Subcutaneous abdominal adipose tissue (tissue), 5 donors: ENCODE data around the gene REEP3.
"Not testable (repeated sequence)": the region's sequence is repeated elsewhere in the genome, so short reads cannot be mapped to it uniquely, and the experiment has no call there.

Source experiments
- H3K27ac ChIP-seq: one replicate; pipeline ENCODE4 v1.7.0; 2013; ENCODE audit warnings: low read depth, mild to moderate bottlenecking, inconsistent platforms, low read length, moderate library complexity
- H3K27me3 ChIP-seq, 5 donors: one replicate each; pipeline ENCODE4 v1.7.0; 2013; ENCODE audit warnings: low read length in 5 of 5, inconsistent platforms in 1 of 5; ENCODE audit not compliant: control insufficient read depth in 5 of 5, insufficient read depth in 4 of 5
- H3K36me3 ChIP-seq, 5 donors: one replicate each; pipeline ENCODE4 v1.7.0; 2013; ENCODE audit warnings: low read length in 5 of 5; ENCODE audit not compliant: control insufficient read depth in 5 of 5, insufficient read depth in 5 of 5
- H3K4me1 ChIP-seq, 5 donors: one replicate each; pipeline ENCODE4 v1.7.0; 2013; ENCODE audit warnings: low read length in 5 of 5, mild to moderate bottlenecking in 3 of 5, moderate library complexity in 1 of 5; ENCODE audit not compliant: control insufficient read depth in 5 of 5, insufficient read depth in 5 of 5
- H3K4me3 ChIP-seq, 5 donors: one replicate each; pipeline ENCODE4 v1.7.0; 2013; ENCODE audit warnings: low read length in 5 of 5, low read depth in 1 of 5
- H3K9ac ChIP-seq, 5 donors: one replicate each; pipeline ENCODE4 v1.7.0; 2013; ENCODE audit warnings: low read length in 5 of 5, mild to moderate bottlenecking in 4 of 5, moderate library complexity in 3 of 5
- H3K9me3 ChIP-seq, 5 donors: one replicate each; pipeline ENCODE4 v1.7.0; 2013; ENCODE audit warnings: low read length in 5 of 5; ENCODE audit not compliant: control insufficient read depth in 5 of 5
- donor health status: healthy.
- donor health status: healthy.
- donor health status: healthy.
- donor health status: healthy.
- donor health status: healthy.

The REEP3 gene

GRCh38 chr10:63665006-63665580 is 143.9 kb downstream of the REEP3 start:
- H3K4me1 ChIP-seq = peaks cover 3 to 30% (median 23%) of the 10 kb centered on the region in 5 donors
- H3K4me3 ChIP-seq, H3K27ac ChIP-seq, H3K9ac ChIP-seq, H3K27me3 ChIP-seq, H3K36me3 ChIP-seq, H3K9me3 ChIP-seq: not testable (repeated sequence)

- H3K36me3 ChIP-seq = no peaks in the 10 kb centered on the region
- no peak overlapping the region for H3K9ac ChIP-seq
- peaks cover 7 to 36% (median 29%) of the 10 kb centered on the region in 5 donors for H3K4me1 ChIP-seq
- no peak overlapping the region for H3K27ac ChIP-seq
- H3K27me3 ChIP-seq = no peaks in the 10 kb centered on the region
- no peak overlapping the region for H3K4me3 ChIP-seq
- no peaks in the 10 kb centered on the region for H3K9me3 ChIP-seq
These were observed 144.5 kb downstream of the REEP3 start for GRCh38 chr10:63665670-63666134.

- H3K27ac ChIP-seq = peak overlapping the region; percentile 88
- no peaks in the 10 kb centered on the region for H3K9me3 ChIP-seq
- no peaks in the 10 kb centered on the region for H3K27me3 ChIP-seq
- no peaks in the 10 kb centered on the region for H3K36me3 ChIP-seq
- H3K4me1 ChIP-seq = peaks cover 13 to 48% (median 36%) of the 10 kb centered on the region in 5 donors
- H3K4me3 ChIP-seq = no peak overlapping the region
- H3K9ac ChIP-seq = peak overlapping the region in 1 of 5 donors; percentile 70
These were observed 145.7 kb downstream of the REEP3 start for GRCh38 chr10:63666836-63667383.

- Histone ChIP-seq H3K27me3 (no peaks in the 10 kb centered on the region), H3K4me3 (no peak overlapping the region), H3K9me3 (no peaks in the 10 kb centered on the region), H3K4me1 (peaks cover 19 to 58% (median 45%) of the 10 kb centered on the region in 5 donors), H3K9ac (peak overlapping the region in 1 of 5 donors; percentile 60), H3K27ac (peak overlapping the region; percentile 88), H3K36me3 (peaks cover 0 to under 1% (median 0%) of the 10 kb centered on the region in 5 donors)
These were observed 146.6 kb downstream of the REEP3 start for GRCh38 chr10:63667596-63668480.

- Histone ChIP-seq H3K27ac (peak overlapping the region; percentile 88), H3K4me1 (peaks cover 19 to 66% (median 53%) of the 10 kb centered on the region in 5 donors), H3K9ac (peak overlapping the region in 3 of 5 donors; percentile 23 to 33 (median 31)), H3K9me3 (no peaks in the 10 kb centered on the region), H3K4me3 (peak overlapping the region in 1 of 5 donors; percentile 26), H3K27me3 (no peaks in the 10 kb centered on the region), H3K36me3 (peaks cover 0 to 4% (median 0%) of the 10 kb centered on the region in 5 donors)
These were observed 149.2 kb downstream of the REEP3 start for GRCh38 chr10:63670291-63670898.

- Histone ChIP-seq H3K27ac (peak overlapping the region; percentile 61), H3K36me3 (peaks cover 0 to 4% (median 0%) of the 10 kb centered on the region in 5 donors), H3K9me3 (no peaks in the 10 kb centered on the region), H3K4me1 (peaks cover 19 to 64% (median 51%) of the 10 kb centered on the region in 5 donors), H3K27me3 (no peaks in the 10 kb centered on the region), H3K9ac (peak overlapping the region in 4 of 5 donors; percentile 9 to 33 (median 16)), H3K4me3 (no peak overlapping the region)
These were observed 150.2 kb downstream of the REEP3 start for GRCh38 chr10:63671317-63671937.

- H3K27ac ChIP-seq = peak overlapping the region; percentile 61
- H3K9ac ChIP-seq = no peak overlapping the region
- H3K9me3 ChIP-seq = no peaks in the 10 kb centered on the region
- H3K27me3 ChIP-seq = no peaks in the 10 kb centered on the region
- peaks cover 19 to 56% (median 47%) of the 10 kb centered on the region in 5 donors for H3K4me1 ChIP-seq
- H3K36me3 ChIP-seq = peaks cover 0 to 4% (median 0%) of the 10 kb centered on the region in 5 donors
- peak overlapping the region in 1 of 5 donors; percentile 8 for H3K4me3 ChIP-seq
These were observed 151.3 kb downstream of the REEP3 start for GRCh38 chr10:63672491-63672890.

- Histone ChIP-seq H3K27ac (no peak overlapping the region), H3K4me1 (peaks cover 16 to 49% (median 40%) of the 10 kb centered on the region in 5 donors), H3K36me3 (peaks cover 0 to 4% (median 0%) of the 10 kb centered on the region in 5 donors), H3K9me3 (no peaks in the 10 kb centered on the region), H3K4me3 (no peak overlapping the region), H3K27me3 (no peaks in the 10 kb centered on the region), H3K9ac (no peak overlapping the region)
These were observed 152.0 kb downstream of the REEP3 start for GRCh38 chr10:63673246-63673645.

GRCh38 chr10:63673846-63674245 is 152.6 kb downstream of the REEP3 start:
- H3K4me3 ChIP-seq = no peak overlapping the region
- peaks cover 0 to 4% (median 0%) of the 10 kb centered on the region in 5 donors for H3K36me3 ChIP-seq
- H3K27me3 ChIP-seq = no peaks in the 10 kb centered on the region
- H3K27ac ChIP-seq = no peak overlapping the region
- no peak overlapping the region for H3K9ac ChIP-seq
- H3K9me3 ChIP-seq = no peaks in the 10 kb centered on the region
- H3K4me1 ChIP-seq = peaks cover 16 to 49% (median 40%) of the 10 kb centered on the region in 5 donors
